HG03457 (cell line): ENCODE results near the gene GNAO1.

Experiments used
- ATAC-seq: cut with Tn5 transposase; IDR thresholded peaks from one replicate; pipeline ENCODE4 v1.9.1; 2021; ENCODE audit warnings: moderate number of reproducible peaks; ENCODE audit not compliant: unreplicated experiment

The GNAO1 gene

DNA sequence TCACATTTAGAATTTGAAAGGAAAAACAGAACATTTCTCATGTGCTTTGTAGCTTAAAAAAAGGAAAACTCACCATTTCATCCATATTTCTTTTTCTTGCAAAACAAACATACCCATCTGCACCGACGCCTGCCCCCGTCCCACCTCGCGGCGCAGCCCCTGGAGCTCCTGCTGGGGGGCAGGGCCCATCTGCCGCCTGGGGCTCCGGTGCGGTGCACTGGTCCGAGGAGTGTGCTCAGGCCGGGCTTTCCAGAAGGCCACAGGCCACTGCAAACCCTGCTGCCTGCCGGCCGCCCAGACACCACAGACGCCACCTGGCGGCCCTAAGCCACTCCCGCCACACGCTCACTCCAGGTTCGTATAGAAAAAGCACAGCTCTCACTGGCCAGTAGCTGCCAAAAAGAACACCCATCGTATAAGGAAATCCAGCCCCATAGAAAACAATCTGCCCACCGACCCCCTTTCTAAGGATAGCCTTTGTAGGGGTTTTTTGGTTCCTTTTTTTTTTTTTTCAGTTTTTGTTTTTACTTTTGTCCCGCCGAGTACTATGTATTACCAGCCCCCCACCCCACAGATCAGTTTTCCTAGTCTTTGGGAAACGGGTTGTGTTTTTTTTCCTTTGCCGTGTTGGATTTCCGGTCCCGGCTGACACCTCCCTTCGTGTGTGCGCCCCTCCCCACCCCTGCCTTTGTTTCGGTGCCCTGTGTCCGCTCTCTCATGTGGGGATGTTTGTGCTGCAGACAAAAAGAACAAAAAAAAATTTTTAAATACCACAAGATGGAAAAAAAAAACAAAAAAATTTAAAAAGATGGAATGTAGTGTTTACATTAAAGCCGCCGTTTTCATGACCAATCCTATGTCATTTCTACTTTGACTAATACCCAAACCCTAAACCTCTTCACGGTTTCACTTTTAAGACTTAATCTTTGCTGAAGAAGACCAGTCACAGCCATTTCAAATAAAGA lies 165.3 kb downstream of the GNAO1 start:
- ATAC-seq = peak; percentile 88

DNA sequence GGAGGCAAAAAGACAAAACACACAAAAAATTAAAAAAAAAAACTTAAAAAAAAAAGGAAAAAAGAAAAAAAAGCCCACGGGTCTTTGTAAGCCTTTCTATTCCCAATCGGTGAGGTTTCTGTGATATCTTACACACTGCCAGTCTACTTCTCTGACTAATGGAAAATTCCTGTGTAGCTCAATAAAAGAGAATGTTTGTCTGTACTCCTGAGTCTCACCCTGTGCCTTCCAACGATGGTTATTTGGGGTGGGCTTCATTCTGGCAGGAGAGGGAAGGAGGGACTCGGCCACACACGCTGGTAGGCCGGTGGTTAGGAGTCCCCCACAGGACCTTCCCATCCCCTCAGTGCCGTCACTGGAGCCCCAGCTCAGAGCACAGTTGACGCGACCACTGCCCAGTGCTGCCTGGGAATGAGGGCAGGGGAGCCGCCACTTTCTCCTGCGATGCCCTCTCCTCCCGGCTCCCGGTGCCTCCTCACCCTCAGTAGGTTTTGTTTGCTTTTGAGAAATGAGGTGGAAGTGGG lies 166.0 kb downstream of the GNAO1 start:
- no peak for ATAC-seq

- ATAC-seq = no peak
Measured at GRCh38 chr16:56357765-56358322, 166.6 kb downstream of the GNAO1 start.

- no peak for ATAC-seq
Measured at GRCh38 chr16:56360117-56361008, 169.1 kb downstream of the GNAO1 start.

DNA sequence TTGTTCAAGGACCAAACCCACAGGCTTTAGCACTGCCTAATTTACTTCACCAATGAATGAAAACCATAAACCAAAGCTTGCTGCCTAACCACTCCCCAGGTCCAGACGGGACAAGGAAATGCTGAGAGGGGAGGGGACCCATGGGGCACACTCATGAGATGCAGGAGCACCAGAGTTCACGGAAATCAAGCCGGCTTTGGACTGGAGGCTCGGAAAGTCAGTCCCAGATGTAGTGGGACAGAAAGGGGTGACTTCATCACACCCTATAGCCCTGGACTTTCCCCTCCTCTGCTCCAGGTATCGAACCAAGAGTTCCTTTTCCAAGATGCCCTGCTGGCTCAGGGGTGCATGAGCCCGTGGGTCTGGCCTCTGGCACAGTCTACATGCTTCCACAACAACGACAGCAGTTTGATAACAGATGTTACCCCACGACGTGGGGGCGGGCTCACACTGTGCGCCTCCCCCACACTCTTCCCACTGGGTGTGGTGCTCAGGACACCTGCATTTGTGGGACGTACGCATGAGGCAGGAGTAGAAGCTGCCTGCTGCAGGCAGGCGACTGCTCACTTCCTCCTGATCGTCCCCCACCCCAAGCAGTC lies 170.9 kb downstream of the GNAO1 start:
- no peak for ATAC-seq

GRCh38 chr16:56362706-56363105 lies 171.4 kb downstream of the GNAO1 start:
- ATAC-seq = no peak

DNA sequence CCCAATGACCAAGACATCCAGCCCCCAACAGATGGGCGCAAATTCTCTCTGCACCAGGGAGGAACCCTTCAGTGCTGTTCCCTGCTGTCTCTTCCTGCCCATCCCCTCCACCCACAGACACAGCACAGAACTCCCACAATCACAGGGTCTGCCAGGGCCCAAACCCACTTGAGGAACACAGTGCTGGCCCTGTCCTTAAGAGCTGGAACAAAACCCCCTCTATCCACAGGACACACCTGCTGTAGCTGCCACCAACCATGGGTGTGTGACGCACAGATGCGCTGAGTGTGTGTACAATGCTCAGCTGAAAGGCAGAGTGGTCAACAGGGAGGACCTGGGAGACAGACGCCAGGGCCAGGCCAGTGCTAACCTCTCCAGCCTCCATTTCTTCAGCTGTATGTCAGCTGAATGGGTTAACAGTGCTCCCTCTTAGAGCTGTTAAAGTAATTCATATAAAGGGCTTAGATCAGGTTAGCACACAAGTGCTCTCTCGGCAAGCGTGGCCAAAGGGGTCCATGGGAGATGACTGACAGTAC lies 172.0 kb downstream of the GNAO1 start:
- ATAC-seq = no peak

DNA sequence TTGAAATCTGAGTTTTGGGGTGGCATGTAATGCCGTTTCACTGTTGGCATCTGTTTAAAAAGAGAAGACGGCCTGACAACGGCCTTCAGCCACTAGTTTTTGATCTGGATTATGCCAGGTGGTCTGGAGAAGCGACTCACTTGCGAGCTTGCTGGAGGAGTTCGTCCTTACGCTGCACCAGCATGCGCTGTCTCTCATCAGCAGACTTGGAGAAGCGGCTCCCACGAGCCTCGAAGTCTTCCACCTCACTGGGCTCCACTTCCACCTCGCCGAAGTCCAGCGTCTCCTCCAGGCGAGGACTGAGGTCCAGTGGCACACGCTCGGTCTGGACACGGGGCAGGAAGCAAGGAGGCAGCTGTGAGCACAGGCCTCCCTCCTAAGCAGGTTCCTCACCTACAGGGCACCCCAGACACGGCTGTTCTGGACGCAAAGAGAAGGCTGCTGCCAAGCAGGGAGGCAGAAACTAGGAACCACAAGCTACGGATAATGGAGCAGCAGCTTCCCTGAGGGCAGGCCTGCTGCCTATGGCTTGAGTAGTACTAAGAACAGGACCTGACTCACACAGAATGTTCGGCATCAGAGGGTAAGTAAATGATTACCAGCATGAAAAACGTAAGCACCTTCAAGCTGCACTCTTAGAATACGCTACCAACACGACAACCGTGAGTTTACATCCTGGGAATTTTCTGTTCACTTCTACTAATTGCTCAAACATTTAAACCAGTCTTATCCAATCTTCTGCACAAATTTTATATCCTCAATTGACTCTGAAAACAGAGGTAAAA lies 172.7 kb downstream of the GNAO1 start:
- ATAC-seq = no peak

DNA sequence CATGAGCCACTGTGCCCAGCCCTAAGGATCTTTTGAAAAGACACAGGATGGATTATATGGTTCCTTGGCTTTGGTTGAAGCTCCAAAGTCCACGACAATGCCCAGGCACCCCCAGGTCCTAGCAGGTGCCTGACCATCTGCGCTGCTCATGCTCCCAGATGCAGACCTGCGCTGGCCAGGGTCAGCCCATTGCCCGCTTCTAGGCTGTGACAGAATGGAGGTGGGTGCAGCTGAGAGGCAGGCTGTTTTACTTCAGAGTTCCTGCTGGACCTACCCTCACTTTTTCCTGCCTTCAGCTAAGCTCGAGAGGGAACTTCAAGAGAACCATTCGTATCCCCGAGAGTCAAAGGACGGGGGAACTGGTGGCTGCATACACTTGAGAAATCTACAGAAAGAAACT lies 173.6 kb downstream of the GNAO1 start:
- no peak for ATAC-seq

DNA sequence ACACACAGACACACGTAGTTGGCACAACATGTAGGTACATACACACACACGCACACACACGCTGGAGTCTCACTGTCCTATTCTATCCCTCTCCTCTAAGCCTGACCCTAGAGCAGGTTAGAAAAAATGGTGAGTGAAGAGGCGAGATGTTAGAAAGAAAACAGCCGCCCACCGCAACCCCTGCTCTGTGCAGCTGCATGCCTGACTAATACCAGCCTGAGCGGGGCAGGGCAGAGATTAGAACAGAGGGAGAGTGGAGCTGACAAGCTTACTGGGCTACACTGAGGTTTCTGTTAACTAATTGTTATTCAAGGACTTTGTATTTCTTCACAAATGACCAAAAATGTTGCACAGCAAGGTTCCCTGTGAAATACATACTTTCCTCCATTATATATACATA lies 174.3 kb downstream of the GNAO1 start:
- ATAC-seq = no peak

DNA sequence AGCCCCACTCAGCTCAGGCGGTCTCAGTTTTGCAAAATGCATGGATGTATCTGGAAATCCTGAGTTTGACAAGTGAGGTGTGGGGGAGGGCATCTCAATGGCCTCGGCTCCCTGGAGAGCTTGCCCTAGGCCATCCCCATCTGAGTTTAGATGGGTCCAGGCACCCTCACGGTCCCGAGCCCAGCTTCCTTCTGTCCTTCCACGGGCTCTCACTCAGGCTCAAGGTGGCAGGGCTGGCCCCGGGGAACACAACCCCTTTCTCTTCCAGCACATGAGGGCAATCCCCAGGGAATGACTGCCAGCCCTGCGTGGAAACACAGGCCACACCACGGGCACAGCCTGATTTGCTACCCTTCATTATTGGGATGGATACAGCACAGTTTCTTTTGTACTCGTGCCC lies 175.7 kb downstream of the GNAO1 start:
- ATAC-seq = no peak

- no peak for ATAC-seq
Measured at GRCh38 chr16:56367764-56368163, 176.5 kb downstream of the GNAO1 start.

GRCh38 chr16:56368545-56368944 lies 177.3 kb downstream of the GNAO1 start:
- ATAC-seq = no peak

DNA sequence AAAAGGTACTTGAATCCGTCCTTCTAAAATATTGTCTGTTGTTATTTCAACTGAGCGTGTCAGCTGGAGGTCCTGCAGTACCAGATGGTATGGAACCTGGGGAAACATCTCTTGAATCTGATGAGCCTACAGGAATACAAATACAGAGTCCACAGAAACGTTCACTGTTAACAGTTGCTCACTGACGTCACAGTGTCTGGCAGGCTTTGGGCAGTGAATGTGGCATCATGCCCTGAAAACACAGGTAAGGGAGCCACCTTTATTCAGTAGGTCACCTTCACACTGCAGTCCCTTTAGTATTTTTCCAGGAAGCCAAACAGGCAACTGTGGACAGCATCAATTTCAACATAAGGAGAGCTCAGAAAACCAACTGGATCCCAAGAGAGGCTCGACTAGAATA lies 177.9 kb downstream of the GNAO1 start:
- ATAC-seq = no peak

GRCh38 chr16:56370185-56370874 lies 179.0 kb downstream of the GNAO1 start:
- no peak for ATAC-seq

DNA sequence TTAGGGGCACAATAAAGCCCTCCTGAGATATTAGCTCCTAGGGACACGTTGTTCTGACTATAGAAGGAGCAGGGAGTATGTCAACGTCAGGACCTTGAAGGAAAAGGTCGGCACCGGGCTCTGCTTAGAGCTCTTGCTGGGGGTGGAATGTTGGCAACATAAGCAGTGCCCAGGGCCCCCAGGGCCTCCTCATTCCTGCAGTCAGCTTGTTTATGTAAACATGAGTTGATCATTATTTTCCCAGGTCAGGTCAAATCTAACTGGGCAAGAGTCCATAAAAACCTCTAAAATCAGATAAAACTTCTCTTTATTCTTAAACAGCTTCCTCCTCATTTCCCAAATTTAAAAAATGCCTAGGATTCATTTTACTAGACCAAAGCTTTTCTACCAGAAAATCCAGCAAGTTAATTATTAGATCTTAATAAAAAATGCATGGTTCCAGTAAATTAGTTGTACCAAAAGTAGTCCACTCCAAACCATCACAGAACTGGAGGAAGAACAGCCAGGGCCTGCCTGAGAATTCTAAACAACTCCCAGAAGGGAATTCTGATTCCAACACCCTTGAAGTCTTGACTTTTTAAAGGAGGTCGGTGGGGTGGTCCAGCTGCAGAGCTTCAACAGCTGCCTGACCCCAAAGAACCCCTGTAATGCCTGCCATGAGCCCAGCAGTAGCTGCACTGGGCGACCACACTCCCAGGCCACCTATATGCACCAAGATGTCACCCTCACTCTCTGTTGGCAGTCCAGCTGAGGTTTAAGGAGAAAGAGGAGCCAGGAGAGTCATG lies 179.8 kb downstream of the GNAO1 start:
- ATAC-seq = no peak

DNA sequence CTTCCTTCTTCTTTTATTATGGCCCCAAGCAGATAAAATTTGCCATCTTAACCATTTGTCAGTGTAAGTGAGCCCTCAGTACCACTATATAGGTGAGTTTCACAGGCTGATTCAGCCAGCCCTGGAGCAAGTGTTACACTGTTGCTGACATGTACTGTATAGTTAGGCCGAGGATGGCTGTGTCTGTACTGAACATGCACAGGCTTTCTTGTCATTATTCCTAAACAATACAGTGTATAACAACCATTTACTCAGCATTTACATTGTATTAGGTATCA lies 180.3 kb downstream of the GNAO1 start:
- ATAC-seq = no peak

GRCh38 chr16:56372013-56372634 lies 180.8 kb downstream of the GNAO1 start:
- ATAC-seq = no peak
